Stimulated activated CD4-positive, alpha-beta T cell treated with anti-CD3 and anti-CD28 coated beads, Interleukin-2, amount 100 ng/mL, for 4 hours (primary cell): ENCODE measurements around the gene RPA1.

Experiments used
- DNase-seq: peaks from one replicate; pipeline ENCODE4 v3.0.0-alpha.2; 2020; ENCODE audit warnings: low read depth

RPA1 gene

DNA sequence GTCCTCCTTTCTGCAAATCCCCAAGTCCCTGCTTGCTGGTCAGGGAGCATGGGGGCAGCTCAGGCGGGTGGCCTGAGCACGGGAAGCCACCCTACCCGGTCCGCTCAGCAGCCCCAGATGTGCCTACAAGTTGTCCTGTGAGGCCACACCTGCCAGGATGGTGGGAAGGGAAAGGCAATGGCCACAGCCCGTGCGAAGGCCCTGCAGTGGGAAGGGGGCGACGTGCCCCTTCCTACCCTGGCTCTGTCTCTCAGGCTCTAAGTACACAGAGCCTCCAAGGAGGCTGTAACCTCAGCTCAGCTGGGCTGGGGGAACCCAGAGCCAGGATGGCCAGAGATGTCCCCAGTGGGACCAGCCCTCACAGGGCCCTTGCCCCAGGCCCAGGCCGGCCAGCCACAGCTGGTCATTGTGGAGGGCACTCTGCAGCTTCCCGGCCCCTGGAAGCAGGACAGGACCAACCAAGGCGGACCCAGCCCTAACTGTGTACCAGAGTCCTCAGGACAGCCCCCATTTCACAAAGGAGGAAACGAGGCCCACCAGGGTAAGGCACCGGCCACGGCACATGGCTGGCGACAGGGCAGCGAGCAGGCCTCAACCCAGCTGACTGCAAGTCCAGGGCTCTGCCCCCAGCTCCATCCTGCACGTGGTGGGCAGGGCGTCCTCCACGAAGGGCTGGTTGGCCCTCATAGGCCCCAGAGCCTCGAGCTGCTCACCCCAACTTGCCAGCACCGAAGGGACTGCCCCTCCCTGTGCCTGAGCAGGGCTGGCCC lies 113.0 kb downstream of the RPA1 start:
- no peak for DNase-seq

GRCh38 chr17:1943436-1943831 lies 113.6 kb downstream of the RPA1 start:
- DNase-seq, result no peak

GRCh38 chr17:1945621-1946020 lies 115.8 kb downstream of the RPA1 start:
- no peak for DNase-seq

DNA sequence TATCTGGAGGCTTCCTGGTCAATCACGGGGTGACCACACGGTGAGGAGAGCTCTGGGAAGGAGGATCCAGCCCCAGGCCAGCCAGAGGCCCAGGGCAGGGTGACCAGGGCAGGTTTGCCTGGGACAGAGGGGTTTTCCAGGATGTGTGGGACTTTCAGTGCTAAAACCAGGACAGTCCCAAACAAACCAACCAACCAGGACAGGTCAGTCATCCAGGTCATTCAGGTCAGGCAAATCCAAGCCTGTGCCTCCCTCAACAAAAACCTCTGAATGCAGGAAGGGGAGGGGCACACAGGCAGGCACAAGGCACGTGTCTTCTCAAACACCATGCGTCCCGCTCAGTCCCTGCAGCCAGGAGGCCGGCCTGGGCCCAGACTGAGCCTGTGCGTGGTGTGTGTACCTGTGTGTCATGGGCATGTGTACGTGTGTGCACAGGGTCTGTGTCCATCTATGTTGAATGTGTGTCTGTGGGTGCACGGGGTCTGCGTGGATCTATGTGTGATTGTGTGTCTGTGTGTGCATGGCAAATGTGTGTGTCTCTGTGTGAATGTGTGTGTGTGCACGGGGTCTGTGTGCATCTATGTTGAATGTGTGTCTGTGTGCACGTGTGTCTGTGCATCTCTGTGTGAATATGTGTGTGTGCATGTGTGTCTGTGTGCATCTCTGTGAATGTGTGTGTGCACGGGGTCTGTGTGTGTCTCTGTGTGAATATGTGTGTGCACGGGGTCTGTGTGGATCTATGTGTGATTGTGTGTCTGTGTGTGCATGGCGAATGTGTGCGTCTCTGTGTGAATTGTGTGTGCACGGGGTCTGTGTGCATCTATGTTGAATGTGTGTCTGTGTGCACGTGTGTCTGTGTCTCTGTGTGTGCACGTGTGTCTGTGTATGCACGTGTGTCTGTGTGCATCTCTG lies 116.5 kb downstream of the RPA1 start:
- DNase-seq, result no peak

- no peak for DNase-seq
Measured at GRCh38 chr17:1947229-1947742, 117.5 kb downstream of the RPA1 start.

- no peak for DNase-seq
Measured at GRCh38 chr17:1947743-1948516, 118.1 kb downstream of the RPA1 start.

- DNase-seq, result no peak
Measured at GRCh38 chr17:1948517-1948825, 118.7 kb downstream of the RPA1 start.
